NCI-H510A (cell line): ENCODE measurements around the gene OR8I2.
"Not testable (repeated sequence)": the region's sequence is repeated elsewhere in the genome, so short reads cannot be mapped to it uniquely, and the experiment has no call there.

Source experiments
- DNase-seq: peaks from one replicate; lab custom pipeline; 2025; lab: John Stamatoyannopoulos, UW

OR8I2 gene

DNA sequence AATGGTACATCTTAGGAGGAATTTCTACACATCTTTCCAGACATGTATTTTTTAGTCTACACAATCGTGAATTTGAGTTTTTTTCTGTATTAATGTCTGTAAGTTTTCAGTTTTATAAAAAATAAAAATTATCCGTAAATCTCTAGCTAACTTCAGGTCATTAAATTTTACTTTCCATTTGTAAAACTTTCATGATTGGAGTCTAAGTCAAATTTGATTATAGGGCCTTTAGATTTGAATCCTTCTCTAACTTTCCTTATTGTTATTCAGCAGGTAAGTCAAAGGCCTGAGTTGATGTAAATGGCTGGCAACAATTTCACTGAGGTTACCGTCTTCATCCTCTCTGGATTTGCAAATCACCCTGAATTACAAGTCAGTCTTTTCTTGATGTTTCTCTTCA is at the start of gene OR8I2:
TSS of gene OR8I2 (plus strand) at position 301 of the 400 bp plus-strand sequence. CDS start at position 301, 0 bp downstream.
- DNase-seq, result no peak

DNA sequence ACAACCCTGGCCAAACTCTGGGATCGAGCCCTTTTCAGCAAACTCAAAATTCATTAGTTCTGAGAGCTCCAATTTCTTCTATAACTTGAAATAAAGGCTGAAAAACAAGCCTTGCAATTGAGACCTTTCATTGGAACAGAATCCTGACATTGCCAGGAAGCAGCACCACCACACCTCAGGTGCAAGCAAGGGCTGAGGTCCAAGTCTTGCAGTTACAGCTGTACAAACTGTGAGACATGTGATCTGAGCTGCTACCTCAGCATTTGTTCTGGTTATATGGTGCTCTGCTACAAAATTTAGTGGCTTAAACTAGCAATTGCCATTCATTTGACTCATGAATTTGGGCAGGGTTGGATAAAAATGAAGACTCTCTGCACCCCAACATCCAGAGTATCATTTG is 47.6 kb upstream of the OR8I2 start:
- no peak for DNase-seq

DNA sequence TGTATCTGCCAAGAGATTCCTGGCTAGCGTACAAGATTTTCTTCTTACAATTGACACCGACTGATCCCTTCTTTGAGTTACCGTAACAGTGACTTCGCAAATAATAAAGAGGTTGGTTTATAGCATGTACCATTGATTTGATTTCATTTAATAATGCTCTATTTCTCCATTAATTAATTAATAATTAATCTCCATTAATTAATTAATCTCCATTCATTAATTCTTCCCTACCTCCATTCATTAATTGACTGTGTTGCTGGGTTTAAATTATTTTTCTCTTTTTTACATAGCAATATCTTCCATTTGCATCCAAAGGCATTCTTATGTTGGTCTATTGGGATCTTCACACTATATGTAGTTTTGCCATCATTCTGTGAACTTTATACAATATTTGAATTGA is 44.6 kb upstream of the OR8I2 start:
- DNase-seq, result no peak

DNA sequence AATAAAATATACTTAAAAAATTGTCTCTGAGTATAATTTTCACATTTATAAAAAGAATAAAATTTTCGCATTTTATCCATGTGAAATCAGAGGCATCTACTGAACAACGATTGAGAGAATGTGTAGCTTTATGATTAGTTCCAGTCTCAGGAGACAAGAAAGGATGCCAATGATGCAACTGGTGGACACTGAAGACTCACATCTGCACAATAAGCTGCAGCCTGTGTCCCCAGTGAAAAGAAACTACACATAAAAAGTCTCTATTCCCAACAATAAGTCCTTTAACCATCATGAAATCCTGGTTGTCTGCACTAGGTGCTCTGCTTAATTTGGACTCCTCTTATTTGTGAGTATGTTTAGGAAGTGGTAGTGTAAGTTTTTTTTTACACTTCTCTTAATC is 43.6 kb upstream of the OR8I2 start:
- no peak for DNase-seq

DNA sequence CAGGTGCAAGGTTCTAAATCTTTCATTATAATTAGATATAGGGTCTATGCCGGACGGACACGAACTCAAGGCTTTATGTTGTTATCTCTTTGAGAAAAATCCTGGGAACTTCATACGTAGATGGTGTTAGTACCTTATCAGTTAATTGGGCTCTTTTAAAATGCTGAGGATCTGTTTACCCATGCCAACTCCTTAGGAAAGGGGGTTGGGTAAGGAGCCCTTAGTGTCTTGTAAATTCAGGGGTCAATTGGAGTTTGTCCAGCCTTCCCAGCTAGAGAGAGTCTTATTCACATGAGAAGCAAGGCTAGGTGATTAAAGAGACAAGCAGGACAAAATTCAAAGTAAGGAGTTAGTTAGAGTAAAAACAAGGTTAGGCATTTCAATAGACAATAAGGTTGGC is 36.7 kb upstream of the OR8I2 start:
- DNase-seq, result not testable (repeated sequence)

DNA sequence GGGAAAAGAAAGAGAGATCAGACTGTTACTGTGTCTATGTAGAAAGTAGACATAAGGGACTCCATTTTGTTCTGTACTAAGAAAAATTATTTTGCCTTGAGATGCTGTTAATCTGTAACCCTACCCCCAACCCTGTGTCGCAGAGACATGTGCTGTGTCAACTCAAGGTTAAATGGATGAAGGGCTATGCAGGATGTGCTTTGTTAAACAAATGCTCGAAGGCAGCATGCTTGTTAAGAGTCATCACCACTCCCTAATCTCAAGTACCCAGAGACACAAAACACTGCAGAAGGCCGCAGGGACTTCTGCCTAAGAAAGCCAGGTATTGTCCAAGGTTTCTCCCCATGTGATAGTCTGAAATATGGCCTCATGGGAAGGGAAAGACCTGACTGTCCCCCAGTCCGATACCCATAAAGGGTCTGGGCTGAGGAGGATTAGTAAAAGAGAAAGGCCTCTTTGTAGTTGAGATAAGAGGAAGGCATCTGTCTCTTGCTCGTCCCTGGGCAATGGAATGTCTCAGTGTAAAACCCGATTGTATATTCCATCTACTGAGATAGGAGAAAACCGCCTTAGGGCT is 35.4 kb upstream of the OR8I2 start:
- DNase-seq, result not testable (repeated sequence)

DNA sequence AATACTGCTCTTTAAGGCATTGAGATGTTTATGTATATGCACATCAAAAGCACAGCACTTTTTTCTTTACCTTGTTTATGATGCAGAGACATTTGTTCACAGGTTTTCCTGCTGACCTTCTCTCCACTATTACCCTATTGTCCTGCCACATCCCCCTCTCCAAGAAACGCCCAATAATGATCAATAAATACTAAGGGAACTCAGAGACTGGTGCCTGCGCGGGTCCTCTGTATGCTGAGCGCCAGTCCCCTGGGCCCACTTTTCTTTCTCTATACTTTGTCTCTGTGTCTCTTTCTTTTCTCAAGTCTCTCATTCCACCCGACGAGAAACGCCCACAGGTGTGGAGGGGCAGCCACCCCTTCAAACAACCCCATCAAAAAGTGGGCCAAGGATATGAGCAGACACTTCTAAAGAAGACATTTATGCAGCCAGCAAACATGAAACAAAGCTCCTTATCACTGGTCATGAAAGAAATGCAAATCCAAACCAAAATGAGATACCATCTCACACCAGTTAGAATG is 34.8 kb upstream of the OR8I2 start:
- not testable (repeated sequence) for DNase-seq

DNA sequence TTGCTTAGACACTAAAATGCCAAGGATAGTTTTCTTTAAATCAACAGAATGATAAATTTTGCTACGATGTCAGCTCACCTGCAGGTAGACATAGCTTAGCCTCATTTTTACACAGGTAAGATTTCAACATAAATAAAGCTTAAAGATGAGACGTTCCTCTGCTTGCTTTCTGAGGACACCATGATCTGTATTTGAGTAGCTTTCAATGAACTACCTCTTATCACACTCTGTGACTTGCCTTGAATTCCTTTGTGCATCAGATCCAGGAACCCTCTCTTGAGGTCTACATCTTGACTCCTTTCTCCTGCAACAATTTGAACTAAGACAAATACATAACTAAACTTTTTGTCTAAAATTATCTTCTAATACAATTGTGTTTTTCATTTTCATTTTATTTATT is 26.1 kb upstream of the OR8I2 start:
- DNase-seq, result no peak

DNA sequence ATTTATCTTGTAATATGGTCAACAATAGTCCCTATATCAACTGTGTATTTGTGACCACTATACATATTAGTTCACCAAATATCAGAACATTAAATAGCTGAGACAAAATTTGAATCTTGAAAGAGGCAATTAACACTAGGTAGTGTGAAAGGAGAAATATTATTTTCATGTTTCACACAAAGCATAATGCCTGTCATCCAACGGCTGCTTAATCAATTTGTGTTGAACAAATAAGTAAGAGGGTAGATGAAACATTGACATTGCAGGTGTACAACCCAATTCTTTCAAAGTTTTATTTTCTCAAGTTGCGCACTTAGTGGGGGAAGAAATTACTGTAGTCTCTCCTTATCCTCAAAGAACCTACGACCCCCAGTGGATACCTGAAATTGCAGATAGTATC is 3.4 kb upstream of the OR8I2 start:
- no peak for DNase-seq

DNA sequence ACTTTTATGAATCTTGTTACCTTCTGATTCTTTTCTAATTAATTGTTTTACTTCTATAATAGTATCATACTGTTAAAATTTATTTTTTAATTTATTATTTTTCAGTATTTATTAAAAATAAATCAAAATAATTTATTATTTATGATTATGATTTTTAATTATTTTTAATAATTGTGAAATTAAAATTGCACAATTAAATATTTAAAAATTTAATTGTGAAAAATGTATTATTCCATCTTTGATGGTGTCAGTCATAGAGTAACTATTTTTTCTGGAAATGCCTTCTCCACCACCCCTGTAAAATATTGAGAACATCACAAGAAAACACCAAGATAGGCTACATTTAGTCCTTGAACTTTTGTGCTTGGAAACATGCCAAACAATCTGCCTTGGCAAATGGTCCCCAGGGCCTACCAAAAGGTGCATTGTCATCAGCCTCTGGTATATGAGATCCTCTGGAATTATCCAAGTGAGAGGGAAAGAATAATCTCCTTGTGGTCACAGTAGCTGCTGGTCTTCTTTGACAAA is 10.2 kb downstream of the OR8I2 start, which contains the start of gene OR8H2:
TSS of gene OR8H2 (plus strand) at position 478 of the 528 bp plus-strand sequence. CDS start 1,356 bp downstream, outside the sequence.
- no peak for DNase-seq

DNA sequence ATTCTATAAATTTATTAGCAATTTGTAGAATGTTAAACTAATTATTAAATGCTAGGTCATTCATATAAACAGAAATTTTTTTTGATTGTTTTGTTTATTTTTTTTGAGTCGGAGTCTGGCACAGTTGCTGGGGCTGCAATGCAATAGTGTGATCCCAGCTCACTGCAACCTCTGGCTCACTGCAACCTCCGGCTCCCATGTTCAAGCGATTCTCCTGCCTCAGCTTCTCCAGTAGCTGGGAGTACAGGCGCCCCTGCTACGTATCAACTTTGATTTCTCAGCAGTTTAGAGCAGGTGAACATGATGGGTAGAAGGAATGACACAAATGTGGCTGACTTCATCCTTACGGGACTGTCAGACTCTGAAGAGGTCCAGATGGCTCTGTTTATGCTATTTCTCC is 29.0 kb downstream of the OR8I2 start, which contains the start of gene OR8H3:
TSS of gene OR8H3 (plus strand) at position 301 of the 400 bp plus-strand sequence. CDS start at position 301, 0 bp downstream.
- no peak for DNase-seq

DNA sequence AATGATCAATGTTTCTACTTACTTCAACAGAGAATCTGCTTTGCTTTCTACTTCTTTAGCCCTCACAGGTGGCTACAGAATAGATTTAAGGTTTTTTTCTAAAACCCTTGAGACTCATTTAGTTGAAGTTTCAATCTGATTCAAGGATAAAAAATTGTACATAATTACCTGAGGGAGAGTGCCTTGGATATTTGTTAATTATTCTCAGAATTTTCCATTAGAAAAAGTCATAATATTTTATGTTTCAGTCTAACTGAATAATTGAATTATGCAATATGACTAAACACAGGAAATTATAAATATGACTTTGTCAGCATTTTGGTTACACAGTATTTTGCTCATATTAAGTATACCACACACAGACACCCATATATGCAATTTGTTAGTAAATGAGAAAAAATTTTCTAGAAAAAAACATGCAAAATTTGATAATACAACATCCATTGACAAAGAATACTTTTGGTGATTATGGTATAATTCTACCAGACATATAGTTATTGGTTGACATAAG is 47.1 kb downstream of the OR8I2 start, which contains the start of gene OR8J3:
TSS of gene OR8J3 (minus strand) at position 51 of the 511 bp plus-strand sequence. CDS start 2,483 bp downstream, outside the sequence.
- no peak for DNase-seq

DNA sequence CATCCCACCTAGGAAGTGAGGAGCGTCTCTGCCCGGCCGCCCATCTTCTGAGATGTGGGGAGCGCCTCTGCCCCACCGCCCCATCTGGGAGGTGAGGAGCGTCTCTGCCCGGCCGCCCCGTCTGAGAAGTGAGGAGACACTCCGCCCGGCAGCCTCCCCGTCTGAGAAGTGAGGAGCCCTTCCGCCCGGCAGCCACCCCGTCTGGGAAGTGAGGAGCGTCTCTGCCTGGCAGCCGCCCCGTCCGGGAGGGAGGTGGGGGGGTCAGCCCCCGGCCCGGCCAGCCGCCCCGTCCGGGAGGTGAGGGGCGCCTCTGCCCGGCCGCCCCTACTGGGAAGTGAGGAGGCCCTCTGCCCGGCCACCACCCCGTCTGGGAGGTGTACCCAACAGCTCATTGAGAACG is 50.6 kb downstream of the OR8I2 start:
- DNase-seq, result not testable (repeated sequence)
